Astrocyte (in vitro differentiated cells and primary cell): ENCODE measurements around the gene RCAN2. TPM values are rescaled to one million over a fixed set of nuclear protein-coding genes. Genes with fewer than 3 reads are reported as not detected.

Experiments used
- DNase-seq: peaks from one replicate; pipeline ENCODE4 v3.0.0-alpha.2; 2010; ENCODE audit warnings: low read depth
- FAIRE-seq: peaks from 2 replicates; lab custom pipeline; 2011; peaks lifted over from hg19 to GRCh38; lab: Jason Lieb, UNC
- H2AFZ ChIP-seq: 2 replicates; pipeline ENCODE4 v1.6.0; 2012; ENCODE audit warnings: low read depth, low read length, inconsistent platforms
- H3K27ac ChIP-seq: 2 replicates; pipeline ENCODE4 v1.5.1; 2011; ENCODE audit warnings: low read depth, low read length, inconsistent platforms
- H3K27me3 ChIP-seq: 2 replicates; pipeline ENCODE4 v1.6.0; 2011; ENCODE audit warnings: low read length, inconsistent platforms; ENCODE audit not compliant: insufficient read depth
- H3K36me3 ChIP-seq: 2 replicates; pipeline ENCODE4 v1.5.1; 2011; ENCODE audit warnings: low read length, inconsistent platforms; ENCODE audit not compliant: insufficient read depth
- H3K4me1 ChIP-seq: 2 replicates; pipeline ENCODE4 v1.5.1; 2011; ENCODE audit warnings: low read length, inconsistent platforms; ENCODE audit not compliant: insufficient read depth
- H3K4me2 ChIP-seq: 2 replicates; pipeline ENCODE4 v1.6.0; 2012; ENCODE audit warnings: low read length, inconsistent platforms
- H3K4me3 ChIP-seq: 2 replicates; pipeline ENCODE4 v1.5.1; 2011; ENCODE audit warnings: low read depth, mild to moderate bottlenecking, low read length, inconsistent platforms; ENCODE audit not compliant: insufficient read depth
- H3K79me2 ChIP-seq: 2 replicates; pipeline ENCODE4 v1.6.0; 2012; ENCODE audit warnings: mild to moderate bottlenecking, low read length, inconsistent platforms; ENCODE audit not compliant: insufficient read depth
- H3K9ac ChIP-seq: 2 replicates; pipeline ENCODE4 v1.6.0; 2012; ENCODE audit warnings: mild to moderate bottlenecking, low read length, inconsistent platforms
- H3K9me3 ChIP-seq: 2 replicates; pipeline ENCODE4 v1.5.1; 2012; ENCODE audit warnings: low read depth, mild to moderate bottlenecking, low read length, inconsistent platforms; ENCODE audit not compliant: insufficient read depth
- H4K20me1 ChIP-seq: 2 replicates; pipeline ENCODE4 v1.6.0; 2012; ENCODE audit warnings: low read length, inconsistent platforms; ENCODE audit not compliant: insufficient read depth
- H3K27ac Mint-ChIP-seq: one replicate; pipeline ENCODE4 v1.8.0; 2021; ENCODE audit warnings: mild to moderate bottlenecking, mixed read lengths; ENCODE audit not compliant: unreplicated experiment
- H3K27me3 Mint-ChIP-seq: one replicate; pipeline ENCODE4 v1.8.0; 2021; ENCODE audit warnings: low read depth, mixed read lengths; ENCODE audit not compliant: unreplicated experiment
- H3K36me3 Mint-ChIP-seq: one replicate; pipeline ENCODE4 v1.8.0; 2021; ENCODE audit warnings: low read depth, mixed read lengths; ENCODE audit not compliant: unreplicated experiment
- H3K4me1 Mint-ChIP-seq: one replicate; pipeline ENCODE4 v1.8.0; 2021; ENCODE audit warnings: low read depth, mixed read lengths; ENCODE audit not compliant: unreplicated experiment
- H3K4me3 Mint-ChIP-seq: one replicate; pipeline ENCODE4 v1.8.0; 2021; ENCODE audit warnings: mild to moderate bottlenecking, moderate library complexity, mixed read lengths; ENCODE audit not compliant: unreplicated experiment
- H3K9me3 Mint-ChIP-seq: one replicate; pipeline ENCODE4 v1.8.0; 2021; ENCODE audit warnings: mild to moderate bottlenecking, mixed read lengths; ENCODE audit not compliant: unreplicated experiment
- EZH2 ChIP-seq: IDR thresholded peaks from 2 replicates; pipeline ENCODE4 v1.6.1; 2012; ENCODE audit warnings: mild to moderate bottlenecking, low read length, inconsistent platforms; ENCODE audit not compliant: insufficient read depth
- total RNA-seq: library from RNA; stranded (reverse); gene quantifications from 2 replicates; pipeline ENCODE4 v1.2.1, GENCODE V29; 2021
- TF ChIP-seq, protein P1 (sequence below): IDR thresholded peaks from 2 replicates; pipeline ENCODE4 v1.5.1; 2011; ENCODE audit warnings: low read depth, mild to moderate bottlenecking, inconsistent platforms, low read length, moderate library complexity; ENCODE audit not compliant: insufficient read depth

The RCAN2 gene
- total RNA-seq, 1 donor from 2014 or later, result 10.6 TPM

GRCh38 chr6:46368169-46368536, 123.1 kb downstream of the RCAN2 start:
- no peaks in the 10 kb centered on the region for H3K27me3 Mint-ChIP-seq
- no peak overlapping the region for H2AFZ ChIP-seq
- H3K27ac Mint-ChIP-seq, result no peak overlapping the region
- H3K4me1 ChIP-seq, result no peaks in the 10 kb centered on the region
- no peak for FAIRE-seq
- no peaks in the 10 kb centered on the region for H4K20me1 ChIP-seq
- H3K4me1 Mint-ChIP-seq, result peaks cover 9% of the 10 kb centered on the region
- no peaks in the 10 kb centered on the region for H3K27me3 ChIP-seq
- H3K9me3 ChIP-seq, result no peaks in the 10 kb centered on the region
- DNase-seq, result no peak
- H3K4me2 ChIP-seq, result no peak overlapping the region
- no peaks in the 10 kb centered on the region for H3K36me3 ChIP-seq
- no peak for TF ChIP-seq EZH2
- no peak overlapping the region for H3K4me3 ChIP-seq
- peaks cover 2% of the 10 kb centered on the region for H3K36me3 Mint-ChIP-seq
- no peaks in the 10 kb centered on the region for H3K9me3 Mint-ChIP-seq
- H3K79me2 ChIP-seq, result no peaks in the 10 kb centered on the region
- no peak overlapping the region for H3K4me3 Mint-ChIP-seq
- no peak overlapping the region for H3K27ac ChIP-seq
- H3K9ac ChIP-seq, result no peak overlapping the region

DNA sequence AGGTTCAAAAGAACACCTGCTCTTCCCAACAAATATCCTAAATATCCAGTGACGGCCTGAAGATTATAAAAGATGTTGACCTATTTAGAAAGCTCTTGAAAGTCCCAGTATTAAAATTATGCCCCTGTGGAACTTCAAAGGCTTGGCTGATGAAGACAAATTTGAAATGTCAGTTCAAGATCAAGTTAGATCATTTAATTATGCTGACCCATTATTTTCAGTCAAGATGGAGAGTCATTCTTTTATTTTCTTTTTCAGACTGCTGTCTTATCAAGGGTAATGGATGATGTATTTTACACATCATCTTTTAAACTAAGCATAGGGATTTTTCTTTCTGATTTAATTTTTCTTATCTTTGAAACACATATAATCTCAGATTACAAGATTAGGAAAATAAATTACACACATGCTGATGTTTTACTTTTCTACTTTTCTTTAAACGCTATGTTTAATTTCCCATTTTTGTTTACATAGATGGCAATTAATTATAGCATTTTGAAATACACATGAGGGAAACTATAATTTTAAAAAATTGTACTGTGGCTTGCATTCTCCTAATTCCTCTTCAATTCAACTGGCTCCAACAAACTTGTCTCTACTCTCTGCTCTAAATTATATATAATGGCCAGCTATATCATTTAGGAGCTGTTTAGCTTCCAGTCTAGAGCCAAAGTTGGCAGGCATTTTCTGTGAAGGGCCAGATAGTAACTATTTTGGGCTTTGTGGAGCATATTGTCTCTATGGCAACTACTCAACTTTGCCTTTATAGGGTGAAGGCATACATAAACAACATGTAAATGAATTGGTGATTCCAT, 123.7 kb downstream of the RCAN2 start:
- FAIRE-seq (peak; percentile 9), DNase-seq (no peak)
- no peak for TF ChIP-seq EZH2
- TF ChIP-seq, protein P1, sequence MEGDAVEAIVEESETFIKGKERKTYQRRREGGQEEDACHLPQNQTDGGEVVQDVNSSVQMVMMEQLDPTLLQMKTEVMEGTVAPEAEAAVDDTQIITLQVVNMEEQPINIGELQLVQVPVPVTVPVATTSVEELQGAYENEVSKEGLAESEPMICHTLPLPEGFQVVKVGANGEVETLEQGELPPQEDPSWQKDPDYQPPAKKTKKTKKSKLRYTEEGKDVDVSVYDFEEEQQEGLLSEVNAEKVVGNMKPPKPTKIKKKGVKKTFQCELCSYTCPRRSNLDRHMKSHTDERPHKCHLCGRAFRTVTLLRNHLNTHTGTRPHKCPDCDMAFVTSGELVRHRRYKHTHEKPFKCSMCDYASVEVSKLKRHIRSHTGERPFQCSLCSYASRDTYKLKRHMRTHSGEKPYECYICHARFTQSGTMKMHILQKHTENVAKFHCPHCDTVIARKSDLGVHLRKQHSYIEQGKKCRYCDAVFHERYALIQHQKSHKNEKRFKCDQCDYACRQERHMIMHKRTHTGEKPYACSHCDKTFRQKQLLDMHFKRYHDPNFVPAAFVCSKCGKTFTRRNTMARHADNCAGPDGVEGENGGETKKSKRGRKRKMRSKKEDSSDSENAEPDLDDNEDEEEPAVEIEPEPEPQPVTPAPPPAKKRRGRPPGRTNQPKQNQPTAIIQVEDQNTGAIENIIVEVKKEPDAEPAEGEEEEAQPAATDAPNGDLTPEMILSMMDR, result no peak
- peaks cover 2% of the 10 kb centered on the region for H3K36me3 Mint-ChIP-seq
- peaks cover 9% of the 10 kb centered on the region for H3K4me1 Mint-ChIP-seq
- no peaks in the 10 kb centered on the region for H3K9me3 Mint-ChIP-seq
- no peaks in the 10 kb centered on the region for H3K4me1 ChIP-seq
- H3K27me3 Mint-ChIP-seq, result no peaks in the 10 kb centered on the region
- H3K4me2 ChIP-seq, result no peak overlapping the region
- no peaks in the 10 kb centered on the region for H3K9me3 ChIP-seq
- H3K36me3 ChIP-seq, result no peaks in the 10 kb centered on the region
- H3K27me3 ChIP-seq, result no peaks in the 10 kb centered on the region
- H3K79me2 ChIP-seq, result no peaks in the 10 kb centered on the region
- H3K27ac ChIP-seq, result no peak overlapping the region
- H3K4me3 ChIP-seq, result no peak overlapping the region
- no peak overlapping the region for H3K27ac Mint-ChIP-seq
- H3K4me3 Mint-ChIP-seq, result no peak overlapping the region
- H3K9ac ChIP-seq, result no peak overlapping the region
- no peak overlapping the region for H2AFZ ChIP-seq
- no peaks in the 10 kb centered on the region for H4K20me1 ChIP-seq

DNA sequence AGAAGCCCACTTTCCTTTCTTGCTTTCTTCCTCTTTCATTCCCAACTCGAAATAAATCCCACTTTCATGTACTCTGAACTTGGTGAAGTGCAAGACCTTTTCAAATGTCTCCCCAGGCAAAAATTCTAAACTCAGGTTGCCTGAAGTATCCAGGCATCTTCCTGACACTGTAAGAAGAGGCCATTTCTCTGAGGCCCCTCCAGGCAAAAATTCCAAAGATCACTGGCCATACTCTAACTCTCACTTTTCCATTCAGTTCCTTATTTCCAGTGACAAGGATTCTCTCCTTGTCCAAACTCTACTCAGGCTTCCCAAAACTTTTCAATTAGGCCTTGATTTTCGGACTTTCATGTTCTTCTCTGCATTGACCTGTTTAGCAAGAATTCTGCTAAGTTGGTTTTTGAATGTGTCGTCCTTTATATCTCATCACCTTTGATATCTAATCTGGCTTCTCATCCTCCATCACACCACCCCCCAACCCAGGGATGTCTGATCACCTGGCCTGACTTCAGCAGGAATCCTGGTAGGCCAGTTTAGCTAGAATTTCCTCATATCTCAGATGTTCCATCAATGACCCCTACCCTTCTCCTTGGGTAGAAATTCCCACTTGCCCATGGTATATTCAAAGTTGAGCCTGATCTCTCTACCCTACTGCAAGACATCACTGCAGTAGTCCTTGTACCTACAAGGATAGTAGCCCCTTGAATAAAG, 124.9 kb downstream of the RCAN2 start:
- Histone ChIP-seq H3K36me3 (no peaks in the 10 kb centered on the region), H3K4me3 (no peak overlapping the region), H3K9ac (no peak overlapping the region), H3K79me2 (no peaks in the 10 kb centered on the region), H4K20me1 (no peaks in the 10 kb centered on the region), H2AFZ (no peak overlapping the region), H3K4me2 (no peak overlapping the region), H3K27me3 (no peaks in the 10 kb centered on the region), H3K4me1 (no peaks in the 10 kb centered on the region), H3K9me3 (no peaks in the 10 kb centered on the region), H3K27ac (no peak overlapping the region)
- H3K27ac Mint-ChIP-seq, result no peak overlapping the region
- H3K9me3 Mint-ChIP-seq, result no peaks in the 10 kb centered on the region
- DNase-seq (no peak), FAIRE-seq (no peak)
- peaks cover 2% of the 10 kb centered on the region for H3K36me3 Mint-ChIP-seq
- no peak for TF ChIP-seq EZH2
- TF ChIP-seq, protein P1, result no peak
- H3K4me1 Mint-ChIP-seq, result peaks cover 9% of the 10 kb centered on the region
- no peak overlapping the region for H3K4me3 Mint-ChIP-seq
- no peaks in the 10 kb centered on the region for H3K27me3 Mint-ChIP-seq
